ENCODE results near the gene LIMCH1.

GRCh38 chr4:41718907-41719306 is 180.9 kb downstream of the LIMCH1 start:
- TF ChIP-seq CTCF (IDR thresholded peaks at IDR 0.05) = no peak
- TF ChIP-seq POLR2A (IDR thresholded peaks at IDR 0.05) = no peak
